Fibroblast of pulmonary artery (primary cell): ENCODE measurements around the gene CD200.
"Not testable (repeated sequence)": the region's sequence is repeated elsewhere in the genome, so short reads cannot be mapped to it uniquely, and the experiment has no call there.

Experiments used
- DNase-seq: peaks from one replicate; pipeline ENCODE4 v3.0.0-alpha.2; 2010; ENCODE audit warnings: low read depth
- H3K4me3 ChIP-seq: replicated peaks from 2 replicates; pipeline ENCODE4 v1.5.1; 2011; ENCODE audit warnings: low read depth, mild to moderate bottlenecking, control low read depth, low read length, moderate library complexity
- CTCF ChIP-seq: IDR thresholded peaks from 2 replicates; pipeline ENCODE4 v1.5.1; 2011; ENCODE audit warnings: mild to moderate bottlenecking, control low read depth, low read length, inconsistent platforms; ENCODE audit errors: missing control alignments

CD200 gene

GRCh38 chr3:112376241-112376911 is 43.4 kb downstream of the CD200 start:
- H3K4me3 ChIP-seq, result no peak overlapping the region
- DNase-seq, result peak; percentile 51
- TF ChIP-seq CTCF, result no peak

GRCh38 chr3:112376992-112377391 is 44.0 kb downstream of the CD200 start:
- no peak overlapping the region for H3K4me3 ChIP-seq
- no peak for TF ChIP-seq CTCF
- peak; percentile 73 for DNase-seq

GRCh38 chr3:112377568-112378071 is 44.7 kb downstream of the CD200 start:
- no peak for TF ChIP-seq CTCF
- DNase-seq, result peak; percentile 69
- H3K4me3 ChIP-seq, result no peak overlapping the region

- not testable (repeated sequence) for H3K4me3 ChIP-seq
- peak; percentile 74 for DNase-seq
Measured at GRCh38 chr3:112378347-112378746, 45.4 kb downstream of the CD200 start.

GRCh38 chr3:112379020-112379690 is 46.2 kb downstream of the CD200 start:
- TF ChIP-seq CTCF, result no peak
- DNase-seq, result peak; percentile 99
- H3K4me3 ChIP-seq, result no peak overlapping the region

GRCh38 chr3:112381673-112382542 is 49.0 kb downstream of the CD200 start:
- TF ChIP-seq CTCF, result no peak
- H3K4me3 ChIP-seq, result no peak overlapping the region
- no peak for DNase-seq
